Retinal pigment epithelial cell (primary cell): Measurements from ENCODE around the gene CTDSPL.

Source experiments
- DNase-seq: peaks from one replicate; pipeline ENCODE4 v3.0.0-alpha.2; 2010; ENCODE audit warnings: low read depth
- H3K4me3 ChIP-seq: 2 replicates; pipeline ENCODE4 v1.5.1; 2011; ENCODE audit warnings: mild to moderate bottlenecking, low read length, control low read depth, moderate library complexity
- CTCF ChIP-seq: conservative IDR thresholded peaks from 2 replicates; pipeline ENCODE4 v1.5.1; 2011; ENCODE audit warnings: low read depth, low read length, control low read depth, inconsistent platforms

Gene CTDSPL

GRCh38 chr3:37953707-37954394 is 92.2 kb downstream of the CTDSPL start:
- H3K4me3 ChIP-seq: no peak overlapping the region
- no peak for DNase-seq
- no peak for TF ChIP-seq CTCF

GRCh38 chr3:37954881-37955280 is 93.2 kb downstream of the CTDSPL start:
- no peak overlapping the region for H3K4me3 ChIP-seq
- TF ChIP-seq CTCF: no peak
- no peak for DNase-seq

DNA sequence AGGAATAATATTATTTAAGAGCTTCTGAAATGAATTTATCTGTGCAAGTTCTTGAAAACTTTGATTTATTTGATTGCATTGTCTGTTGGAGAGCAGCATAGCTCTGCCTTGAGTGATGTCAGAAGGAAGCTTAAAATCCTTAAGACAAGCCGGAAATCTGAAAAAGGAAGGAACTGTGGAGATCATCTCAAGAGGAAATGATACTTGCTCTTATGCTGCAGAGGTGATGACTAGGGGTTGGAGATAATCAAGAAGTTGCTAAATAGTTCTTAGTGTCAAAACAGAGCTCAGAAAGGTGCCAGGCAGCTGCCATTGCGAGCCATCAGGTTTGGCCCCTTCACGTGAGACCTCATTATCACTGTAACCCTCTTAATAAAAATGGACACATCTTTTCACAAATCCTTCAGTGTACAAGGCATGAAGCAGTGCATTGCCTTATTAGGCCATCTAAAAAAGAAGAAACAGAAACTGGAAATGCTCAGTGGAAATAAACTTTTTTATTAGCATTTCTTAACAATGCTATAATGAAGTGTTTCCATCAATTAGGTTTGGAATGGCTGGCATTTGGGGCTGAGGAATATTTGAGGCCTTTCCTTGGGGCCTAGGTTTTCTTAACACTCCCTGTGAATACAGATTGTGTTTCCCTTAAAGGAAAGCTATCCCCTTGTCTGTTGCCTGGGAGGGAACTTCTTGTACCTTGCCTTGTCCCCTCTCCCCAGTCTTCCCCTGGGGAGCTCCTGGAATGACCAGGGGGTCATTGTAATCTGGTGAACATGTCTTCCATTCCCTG is 94.4 kb downstream of the CTDSPL start:
- no peak for TF ChIP-seq CTCF
- no peak overlapping the region for H3K4me3 ChIP-seq
- DNase-seq: no peak

GRCh38 chr3:37956723-37957538 is 95.3 kb downstream of the CTDSPL start:
- TF ChIP-seq CTCF: no peak
- no peak overlapping the region for H3K4me3 ChIP-seq
- DNase-seq: no peak

GRCh38 chr3:37957539-37957936 is 95.9 kb downstream of the CTDSPL start:
- no peak for DNase-seq
- TF ChIP-seq CTCF: no peak
- no peak overlapping the region for H3K4me3 ChIP-seq

GRCh38 chr3:37961622-37962431 is 100.1 kb downstream of the CTDSPL start:
- no peak overlapping the region for H3K4me3 ChIP-seq
- DNase-seq: no peak
- TF ChIP-seq CTCF: no peak
